PFSK-1 (cell line): ENCODE measurements around the gene ARPP19.

ENCODE experiments used
- FOXP2 ChIP-seq: optimal IDR thresholded peaks from 2 replicates; pipeline ENCODE3; 2011; ENCODE audit warnings: borderline replicate concordance, control low read depth, inconsistent platforms; ENCODE audit not compliant: insufficient read depth; ENCODE audit errors: extremely low read length, extremely low read depth
- POLR2AphosphoS5 ChIP-seq: IDR thresholded peaks from 2 replicates; pipeline ENCODE4 v1.6.1; 2012; ENCODE audit warnings: low read depth, mild to moderate bottlenecking, control low read depth, low read length, moderate library complexity
- REST ChIP-seq, 2 experiments: IDR thresholded peaks; 2 replicates each; pipeline versions ENCODE4 v1.6.1 to v1.8.0; 2011 to 2012; ENCODE audit warnings: low read depth in 2 of 2, low read length in 2 of 2, control low read depth in 1 of 2, inconsistent platforms in 1 of 2, mild to moderate bottlenecking in 1 of 2, moderate library complexity in 1 of 2; ENCODE audit not compliant: insufficient read depth in 1 of 2
- SIN3A ChIP-seq: IDR thresholded peaks from 2 replicates; pipeline ENCODE4 v1.6.1; 2012; ENCODE audit warnings: mild to moderate bottlenecking, low read length, moderate library complexity, borderline replicate concordance; ENCODE audit not compliant: insufficient read depth
- TAF1 ChIP-seq: IDR thresholded peaks from 2 replicates; pipeline ENCODE4 v1.6.1; 2012; ENCODE audit warnings: low read length, control low read depth, borderline replicate concordance; ENCODE audit not compliant: insufficient read depth

Gene ARPP19

GRCh38 chr15:52515343-52515742, 53.5 kb downstream of the ARPP19 start:
- TF ChIP-seq TAF1: no peak
- TF ChIP-seq FOXP2: no peak
- TF ChIP-seq POLR2AphosphoS5: no peak

- TF ChIP-seq REST (IDR thresholded peaks at IDR 0.05; ENCODE audit: insufficient read depth in 1 of 2, low read depth in 2 of 2, low read length in 2 of 2) (no peak), SIN3A (no peak)
Observed at GRCh38 chr15:52514482-52514881, 54.3 kb downstream of the ARPP19 start.

GRCh38 chr15:52511084-52511483, 57.7 kb downstream of the ARPP19 start:
- TF ChIP-seq SIN3A: no peak
- TF ChIP-seq REST (IDR thresholded peaks at IDR 0.05; ENCODE audit: insufficient read depth in 1 of 2, low read depth in 2 of 2, low read length in 2 of 2): no peak
- TF ChIP-seq TAF1: no peak
- TF ChIP-seq FOXP2: no peak
- TF ChIP-seq POLR2AphosphoS5: no peak

- no peak for TF ChIP-seq SIN3A
- no peak for TF ChIP-seq TAF1
- TF ChIP-seq POLR2AphosphoS5: no peak
- no peak for TF ChIP-seq FOXP2
- no peak for TF ChIP-seq REST (IDR thresholded peaks at IDR 0.05; ENCODE audit: insufficient read depth in 1 of 2, low read depth in 2 of 2, low read length in 2 of 2)
Observed at GRCh38 chr15:52509500-52510245, 59.2 kb downstream of the ARPP19 start.

- no peak for TF ChIP-seq TAF1
- no peak for TF ChIP-seq REST (IDR thresholded peaks at IDR 0.05; ENCODE audit: insufficient read depth in 1 of 2, low read depth in 2 of 2, low read length in 2 of 2)
- TF ChIP-seq SIN3A: no peak
- no peak for TF ChIP-seq POLR2AphosphoS5
- TF ChIP-seq FOXP2: no peak
Observed at GRCh38 chr15:52506549-52506948, 62.3 kb downstream of the ARPP19 start.
